GM12878 (cell line): ENCODE measurements around the gene MAGED4. TPM values are rescaled to one million over a fixed set of nuclear protein-coding genes. Genes with fewer than 3 reads are reported as not detected.
"Not testable (repeated sequence)": the region's sequence is repeated elsewhere in the genome, so short reads cannot be mapped to it uniquely, and the experiment has no call there.

Experiments
- ATAC-seq: fragments of 200-7000 bp; cut with Tn5 transposase; 3 replicates; pipeline ENCODE4 v1.9.1; 2020; ENCODE audit warnings: mild to moderate bottlenecking, moderate library complexity
- BruUV-seq: library from RNA; stranded (reverse); fragments of 400-500 nt; replicated peaks from 2 replicates; lab custom pipeline; 2021; lab: Mats Ljungman, UMichigan
- CTCF ChIA-PET: fragments of 300-600 bp; sonication (Branson Sonifier 250); formaldehyde crosslinking; extraction: SDS; loops from one replicate; lab custom pipeline; 2021; ENCODE audit warnings: inconsistent platforms; lab: Yijun Ruan, JAX
- POLR2A ChIA-PET: fragments of 350-600 bp; formaldehyde crosslinking; extraction: SDS; loops from one replicate; lab custom pipeline; 2021; ENCODE audit warnings: inconsistent platforms; lab: Charles Lee
- RAD21 ChIA-PET: fragments of 300-600 bp; sonication (Branson Sonifier 250); formaldehyde crosslinking; loops from one replicate; lab custom pipeline; 2023; ENCODE audit warnings: antibody characterized with exemption; ENCODE audit not compliant: unreplicated experiment; lab: Charles Lee
- SMC1A ChIA-PET: fragments of 300-600 bp; sonication (Branson Sonifier 250); formaldehyde crosslinking; loops from one replicate; lab custom pipeline; 2023; ENCODE audit not compliant: unreplicated experiment, uncharacterized antibody; lab: Charles Lee
- DNase-seq: peaks from one replicate; pipeline ENCODE4 v3.0.0-alpha.2; 2011; ENCODE audit warnings: low read depth, low spot score
- FAIRE-seq: peaks from 3 replicates; lab custom pipeline; 2011; peaks lifted over from hg19 to GRCh38; lab: Jason Lieb, UNC
- H2AFZ ChIP-seq: 2 replicates; pipeline ENCODE4 v1.6.0; 2011; ENCODE audit warnings: low read depth, low read length, control low read depth; ENCODE audit not compliant: control insufficient read depth
- H3K27ac ChIP-seq: 2 replicates; pipeline ENCODE4 v1.5.1; 2011; ENCODE audit warnings: control low read depth; ENCODE audit not compliant: control insufficient read depth, insufficient read depth
- H3K27me3 ChIP-seq, 2 experiments: replicated peaks in 1 of 2; 2 replicates each; pipeline versions ENCODE4 v1.6.0 to v1.6.1; 2011; ENCODE audit warnings: low read length in 1 of 2; ENCODE audit not compliant: control insufficient read depth in 2 of 2, insufficient read depth in 2 of 2
- H3K36me3 ChIP-seq, 2 experiments: 2 replicates each; pipeline ENCODE4 v1.5.1; 2011; ENCODE audit warnings: low read length in 1 of 2; ENCODE audit not compliant: control insufficient read depth in 2 of 2, insufficient read depth in 2 of 2
- H3K4me1 ChIP-seq: 2 replicates; pipeline ENCODE4 v1.6.1; 2011; ENCODE audit warnings: mild to moderate bottlenecking, low read length, moderate library complexity, mixed read lengths; ENCODE audit not compliant: control insufficient read depth, insufficient read depth
- H3K4me2 ChIP-seq: 2 replicates; pipeline ENCODE4 v1.6.0; 2011; ENCODE audit warnings: control low read depth; ENCODE audit not compliant: control insufficient read depth, insufficient read depth
- H3K4me3 ChIP-seq: fragments of 200-600 bp; sonication (generic); 2 replicates; pipeline ENCODE4 v1.5.1; 2016
- H3K79me2 ChIP-seq: 2 replicates; pipeline ENCODE4 v1.6.0; 2011; ENCODE audit warnings: low read length; ENCODE audit not compliant: control insufficient read depth, insufficient read depth
- H3K9ac ChIP-seq: 2 replicates; pipeline ENCODE4 v1.8.0; 2011; ENCODE audit warnings: low read length, control low read depth, mixed read lengths; ENCODE audit not compliant: control insufficient read depth, insufficient read depth
- H3K9me3 ChIP-seq: replicated peaks from 3 replicates; pipeline ENCODE4 v1.5.1; 2011; ENCODE audit warnings: mild to moderate bottlenecking, low read length; ENCODE audit not compliant: control insufficient read depth, insufficient read depth
- H4K20me1 ChIP-seq: 2 replicates; pipeline ENCODE4 v1.6.0; 2011; ENCODE audit not compliant: control insufficient read depth, insufficient read depth
- CREM ChIP-seq: IDR thresholded peaks from 2 replicates; pipeline ENCODE4 v1.6.1; 2014; ENCODE audit warnings: antibody characterized with exemption, low read depth
- EGR1 ChIP-seq, 2 experiments: IDR thresholded peaks; 1 replicate in 1 of 2; 2 replicates in 1 of 2; pipeline ENCODE4 v1.6.1; 2011 to 2012; ENCODE audit warnings: low read depth in 2 of 2, low read length in 2 of 2, borderline replicate concordance in 1 of 2, mild to moderate bottlenecking in 1 of 2, moderate library complexity in 1 of 2
- IRF4 ChIP-seq: IDR thresholded peaks from 2 replicates; pipeline ENCODE4 v1.6.1; 2011; ENCODE audit warnings: low read depth, low read length
- NR2F1 ChIP-seq: fragments of 450-650 bp; conservative IDR thresholded peaks from 2 replicates; pipeline ENCODE4 v1.6.1; 2017; ENCODE audit warnings: mild to moderate bottlenecking
- SPI1 ChIP-seq: IDR thresholded peaks from 2 replicates; pipeline ENCODE4 v1.6.1; 2011; ENCODE audit warnings: low read depth, mild to moderate bottlenecking, low read length, moderate library complexity, borderline replicate concordance; ENCODE audit not compliant: insufficient read depth
- STAT1 ChIP-seq: fragments of 450-650 bp; conservative IDR thresholded peaks from 2 replicates; pipeline ENCODE4 v1.6.1; 2014; ENCODE audit warnings: antibody characterized with exemption, mild to moderate bottlenecking
- TARDBP ChIP-seq: IDR thresholded peaks from 2 replicates; pipeline ENCODE4 v1.6.1; 2016; ENCODE audit warnings: borderline replicate concordance
- WGBS: methylation state at CpG from one replicate; pipeline ENCODE4 v1.1.6; 2016; ENCODE audit warnings: low lambda C conversion rate; ENCODE audit not compliant: insufficient replicate concordance, insufficient coverage; ENCODE audit errors: missing lambda C conversion rate; 5-methylcytosine and 5-hydroxymethylcytosine counted together
- in situ Hi-C: fragments of 300-500 bp; cut with MboI; formaldehyde crosslinking; loops from 9 replicates; pipeline ENCODE4 v1.14.3; 2018; ENCODE audit warnings: mixed read lengths
- intact Hi-C: fragments of 100-400 bp; cut with micrococcal nuclease; formaldehyde crosslinking; loops from one replicate; pipeline ENCODE4 v1.14.2; 2022; ENCODE audit not compliant: unreplicated experiment
- polyA plus RNA-seq, 11 experiments: library from polyadenylated mRNA; depleted of rRNA in 4 of 11; unstranded in 6 of 11; stranded (reverse) in 5 of 11; fragments of >200 nt; fragmentation: Nextera tagmentation in 4 of 11; fragmentation: Illumina TruSeq in 1 of 11; extraction: Ambion mirVana in 4 of 11; extraction: Trizol in 1 of 11; gene quantifications; 1 replicate in 1 of 11; 2 replicates in 10 of 11; pipeline versions ENCODE4 v1.2.1 to v1.2.3, GENCODE V29; 2011 to 2016; ENCODE audit warnings: inconsistent platforms in 2 of 11, missing spikeins in 2 of 11, low read depth in 1 of 11
- total RNA-seq, 4 experiments: library from RNA; depleted of rRNA in 3 of 4; stranded (reverse); fragments of >200 nt in 3 of 4; fragmentation: Illumina TruSeq in 1 of 4; extraction: Trizol in 1 of 4; gene quantifications; 2 replicates each; pipeline versions ENCODE4 v1.2.1 to v1.2.3, GENCODE V29; 2013 to 2021
- TF ChIP-seq, protein P1 (sequence below): IDR thresholded peaks from 2 replicates; pipeline ENCODE4 v1.6.1; 2011; ENCODE audit warnings: borderline replicate concordance, low read depth, mild to moderate bottlenecking, moderate library complexity, mixed read lengths, low read length; ENCODE audit not compliant: insufficient read depth; ENCODE audit errors: extremely low read length

Gene MAGED4
- total and polyA plus RNA-seq, 10 of the 15 experiments (the other 5 are each of a cell fraction or from before 2014, with no cell fraction given), result not detected

DNA sequence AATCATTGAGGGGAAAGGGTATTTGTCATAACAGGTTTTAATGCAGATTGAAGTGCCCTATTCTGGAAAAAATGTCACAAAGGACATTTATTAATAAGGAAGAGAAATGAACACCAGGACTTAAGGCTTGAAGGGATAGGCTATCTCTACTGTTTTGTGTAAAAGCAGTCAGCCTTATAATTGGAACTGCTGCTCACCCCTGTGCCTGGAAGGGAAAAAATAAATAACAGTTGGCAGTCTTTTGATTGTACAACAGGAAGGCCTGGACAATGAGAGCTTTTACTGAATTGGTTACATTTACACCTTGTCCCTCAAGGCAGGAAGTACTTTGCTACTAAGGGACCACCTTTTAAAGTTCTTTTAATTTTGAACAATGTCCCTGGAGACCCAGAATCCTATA is 17.8 kb upstream of the MAGED4 start (continued):
- no peak for TF ChIP-seq IRF4
- no peak for TF ChIP-seq CREM
- no peak for TF ChIP-seq STAT1
- no peak for TF ChIP-seq EGR1 (IDR thresholded peaks at IDR 0.05; ENCODE audit: borderline replicate concordance in 1 of 2, low read depth in 2 of 2, low read length in 2 of 2)
- no peak for TF ChIP-seq NR2F1
- TF ChIP-seq SPI1, result no peak
- no peak for TF ChIP-seq TARDBP
- TF ChIP-seq, protein P1, sequence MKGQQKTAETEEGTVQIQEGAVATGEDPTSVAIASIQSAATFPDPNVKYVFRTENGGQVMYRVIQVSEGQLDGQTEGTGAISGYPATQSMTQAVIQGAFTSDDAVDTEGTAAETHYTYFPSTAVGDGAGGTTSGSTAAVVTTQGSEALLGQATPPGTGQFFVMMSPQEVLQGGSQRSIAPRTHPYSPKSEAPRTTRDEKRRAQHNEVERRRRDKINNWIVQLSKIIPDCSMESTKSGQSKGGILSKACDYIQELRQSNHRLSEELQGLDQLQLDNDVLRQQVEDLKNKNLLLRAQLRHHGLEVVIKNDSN, result no peak

DNA sequence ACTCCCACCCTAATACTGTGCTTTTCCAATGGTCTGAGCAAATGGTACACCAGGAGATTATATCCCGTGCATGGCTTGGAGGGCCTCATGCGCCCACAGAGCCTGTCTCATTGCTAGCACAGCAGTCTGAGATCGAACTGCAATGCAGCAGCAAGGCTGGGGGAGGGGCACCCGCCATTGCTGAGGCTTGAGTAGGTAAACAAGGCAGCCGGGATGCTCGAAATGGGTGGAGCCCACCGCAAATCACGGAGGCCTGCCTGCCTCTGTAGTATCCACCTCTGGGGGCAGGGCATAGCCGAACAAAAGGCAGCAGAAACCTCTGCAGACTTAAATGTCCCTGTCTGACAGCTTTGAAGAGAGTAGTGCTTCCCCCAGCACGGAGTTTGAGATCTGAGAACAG is 13.6 kb upstream of the MAGED4 start:
- 21% methylated on average over 10 of the region's 10 CpGs for WGBS
- H2AFZ ChIP-seq, ATAC-seq, in situ Hi-C loops, H3K36me3 ChIP-seq, H3K9ac ChIP-seq, DNase-seq, H3K27ac ChIP-seq, POLR2A ChIA-PET, H3K9me3 ChIP-seq, H3K4me1 ChIP-seq, H4K20me1 ChIP-seq, BruUV-seq, FAIRE-seq, H3K4me3 ChIP-seq, H3K27me3 ChIP-seq, RAD21 ChIA-PET, SMC1A ChIA-PET, CTCF ChIA-PET, H3K4me2 ChIP-seq, H3K79me2 ChIP-seq, intact Hi-C loops: not testable (repeated sequence)

DNA sequence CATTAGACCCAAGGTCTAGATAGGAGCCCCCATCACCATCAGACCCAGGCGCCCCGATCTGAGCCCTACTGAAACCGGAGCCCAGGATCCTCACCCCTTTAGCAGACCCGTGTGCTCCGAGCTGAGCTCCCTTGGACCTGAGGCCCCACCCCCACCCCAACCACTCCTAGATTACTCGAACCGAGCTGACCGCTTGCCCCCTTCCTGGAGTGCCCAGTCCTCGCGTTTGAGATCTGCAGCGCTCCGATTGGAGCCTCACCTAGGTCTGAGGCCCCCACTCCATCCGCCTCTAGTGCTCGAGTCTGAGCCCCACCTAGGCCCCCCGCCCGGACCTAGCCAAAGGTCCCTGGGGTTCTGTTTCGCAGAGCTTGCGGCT is 378 bp downstream of the MAGED4 start:
- H2AFZ ChIP-seq, H3K4me1 ChIP-seq, H3K4me3 ChIP-seq, H3K79me2 ChIP-seq, BruUV-seq, H3K9me3 ChIP-seq, H3K36me3 ChIP-seq, POLR2A ChIA-PET, H3K27ac ChIP-seq, H3K27me3 ChIP-seq, H4K20me1 ChIP-seq, SMC1A ChIA-PET, H3K9ac ChIP-seq, RAD21 ChIA-PET, DNase-seq, FAIRE-seq, in situ Hi-C loops, CTCF ChIA-PET, intact Hi-C loops, H3K4me2 ChIP-seq, ATAC-seq: not testable (repeated sequence)
- WGBS, result no CpG with 5 or more reads among the region's 18 CpGs

DNA sequence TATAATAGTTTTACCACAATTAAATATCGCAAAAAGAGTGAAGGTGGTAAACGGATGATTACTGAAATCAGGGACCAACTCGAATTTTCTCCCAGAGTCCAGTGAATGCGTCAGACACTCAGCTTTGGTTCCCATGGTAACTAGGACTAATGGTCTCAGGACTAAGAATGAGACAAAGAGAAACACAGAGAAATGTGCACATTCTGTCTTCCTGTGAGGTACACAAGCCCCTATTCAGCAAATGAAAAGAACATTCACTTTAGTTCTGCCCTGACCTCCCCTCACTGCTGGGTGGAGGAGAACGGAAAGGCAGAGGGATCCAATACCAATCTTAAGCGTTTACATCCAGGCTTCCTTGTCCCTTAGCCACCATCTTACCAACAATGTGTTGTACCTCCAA is 26.7 kb downstream of the MAGED4 start:
- H4K20me1 ChIP-seq, H3K4me3 ChIP-seq, SMC1A ChIA-PET, H3K4me2 ChIP-seq, H3K27me3 ChIP-seq, ATAC-seq, H2AFZ ChIP-seq, H3K4me1 ChIP-seq, H3K27ac ChIP-seq, DNase-seq, BruUV-seq, H3K36me3 ChIP-seq, H3K9me3 ChIP-seq, RAD21 ChIA-PET, POLR2A ChIA-PET, H3K9ac ChIP-seq, H3K79me2 ChIP-seq, intact Hi-C loops, CTCF ChIA-PET, FAIRE-seq: not testable (repeated sequence)
- in situ Hi-C loops, result loop anchor here (25.0 kb wide), 1 partner anchor 101 kb away; no protein-coding TSS in a partner anchor
- WGBS, result no CpG with 5 or more reads among the region's 6 CpGs
